Subcutaneous abdominal adipose tissue (tissue), 5 donors: ENCODE results near the gene CFAP91.
A peak's percentile ranks its signal among the peaks of the same experiment; 100 is the strongest.

Experiments
- H3K27ac ChIP-seq: one replicate; pipeline ENCODE4 v1.7.0; 2013; ENCODE audit warnings: low read depth, mild to moderate bottlenecking, inconsistent platforms, low read length, moderate library complexity
- H3K27me3 ChIP-seq, 5 donors: one replicate each; pipeline ENCODE4 v1.7.0; 2013; ENCODE audit warnings: low read length in 5 of 5, inconsistent platforms in 1 of 5; ENCODE audit not compliant: control insufficient read depth in 5 of 5, insufficient read depth in 4 of 5
- H3K36me3 ChIP-seq, 5 donors: one replicate each; pipeline ENCODE4 v1.7.0; 2013; ENCODE audit warnings: low read length in 5 of 5; ENCODE audit not compliant: control insufficient read depth in 5 of 5, insufficient read depth in 5 of 5
- H3K4me1 ChIP-seq, 5 donors: one replicate each; pipeline ENCODE4 v1.7.0; 2013; ENCODE audit warnings: low read length in 5 of 5, mild to moderate bottlenecking in 3 of 5, moderate library complexity in 1 of 5; ENCODE audit not compliant: control insufficient read depth in 5 of 5, insufficient read depth in 5 of 5
- H3K4me3 ChIP-seq, 5 donors: one replicate each; pipeline ENCODE4 v1.7.0; 2013; ENCODE audit warnings: low read length in 5 of 5, low read depth in 1 of 5
- H3K9ac ChIP-seq, 5 donors: one replicate each; pipeline ENCODE4 v1.7.0; 2013; ENCODE audit warnings: low read length in 5 of 5, mild to moderate bottlenecking in 4 of 5, moderate library complexity in 3 of 5
- H3K9me3 ChIP-seq, 5 donors: one replicate each; pipeline ENCODE4 v1.7.0; 2013; ENCODE audit warnings: low read length in 5 of 5; ENCODE audit not compliant: control insufficient read depth in 5 of 5
- donor health status: healthy.
- donor health status: healthy.
- donor health status: healthy.
- donor health status: healthy.
- donor health status: healthy.

CFAP91 gene

DNA sequence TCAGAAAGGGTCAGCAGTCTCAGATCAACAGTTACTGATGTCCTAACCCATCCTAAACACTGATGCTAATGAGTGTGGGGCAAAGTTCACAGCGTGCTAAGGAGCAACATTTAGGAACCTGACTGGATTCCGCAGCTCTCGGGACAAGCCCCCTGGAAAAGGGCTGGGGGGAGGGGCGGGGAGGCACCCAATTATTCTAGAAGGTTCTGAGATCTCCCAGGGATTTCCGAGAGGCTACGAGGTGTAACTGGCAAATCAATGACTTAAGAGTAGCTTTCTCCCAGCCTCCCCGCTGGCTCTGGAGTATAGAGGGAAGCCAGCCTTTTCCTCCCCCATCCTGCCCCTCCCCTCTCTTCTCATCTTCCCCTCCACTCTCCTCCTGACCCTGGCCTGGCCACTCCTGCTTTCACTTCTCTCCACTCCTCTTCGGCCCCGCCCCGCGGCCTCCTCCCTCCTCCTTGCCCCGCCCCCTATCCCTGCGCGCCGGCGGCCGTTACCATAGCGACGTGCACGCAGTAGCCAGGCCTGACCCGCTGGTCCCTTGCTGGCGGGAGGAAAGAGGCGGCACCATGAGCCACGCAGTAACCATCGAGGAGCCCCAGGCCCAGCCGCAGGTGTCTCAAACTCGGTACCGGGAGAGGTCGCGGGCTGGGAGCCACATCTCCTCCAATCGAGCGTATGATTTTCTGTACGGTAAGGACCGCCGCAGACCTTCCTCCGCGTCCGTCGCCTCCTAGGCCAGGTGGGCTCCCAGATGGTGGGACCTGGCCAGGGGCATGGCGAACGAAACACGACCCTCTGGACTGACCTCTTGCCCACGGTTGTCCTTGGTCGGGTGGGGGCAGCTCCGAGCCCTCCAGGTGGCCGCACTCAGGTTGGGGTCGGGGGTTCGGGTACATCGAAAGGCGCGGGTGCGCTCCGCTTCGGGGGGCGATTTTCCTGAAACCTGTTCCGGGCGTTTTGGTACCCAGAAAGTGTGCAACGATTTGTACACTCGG is at the start of gene CFAP91:
CFAP91 (plus strand) TSS at position 493 of the 998 bp plus-strand sequence; CDS start at position 570, 77 bp downstream.
- no peaks in the 10 kb centered on the region for H3K36me3 ChIP-seq
- H3K27me3 ChIP-seq, result no peaks in the 10 kb centered on the region
- peaks cover 0 to 20% (median 13%) of the 10 kb centered on the region in 5 donors for H3K4me1 ChIP-seq
- H3K9ac ChIP-seq, result peak within 1 kb of the TSS in 4 of 5 donors; percentile 0 to 71 (median 20)
- H3K4me3 ChIP-seq, result peak within 1 kb of the TSS; percentile 56 to 81 (median 73)
- peak within 1 kb of the TSS; percentile 55 for H3K27ac ChIP-seq
- no peaks in the 10 kb centered on the region for H3K9me3 ChIP-seq

DNA sequence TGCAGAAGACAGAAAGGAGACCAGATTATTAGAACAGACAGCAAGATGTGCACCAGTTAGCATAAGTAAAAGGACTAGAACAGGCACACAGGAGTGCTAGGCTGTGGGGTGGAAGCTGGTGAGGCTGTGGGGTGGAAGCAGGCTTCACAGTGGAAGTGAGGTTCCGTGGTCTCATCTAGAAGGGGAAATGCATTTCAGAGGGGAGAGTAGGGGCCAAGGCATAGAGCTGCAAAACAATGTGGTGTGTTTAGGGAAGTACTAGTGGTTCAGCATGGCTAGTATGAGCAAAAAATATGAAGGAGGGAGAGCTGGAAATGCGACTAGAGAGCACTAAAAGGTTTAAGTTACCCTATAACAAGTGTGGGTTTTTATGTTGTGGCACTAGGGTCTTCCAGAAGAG is 48.9 kb upstream of the CFAP91 start:
- no peaks in the 10 kb centered on the region for H3K9me3 ChIP-seq
- H3K27ac ChIP-seq, result no peak overlapping the region
- no peak overlapping the region for H3K4me3 ChIP-seq
- H3K36me3 ChIP-seq, result peaks cover 0 to 9% (median 0%) of the 10 kb centered on the region in 5 donors
- H3K4me1 ChIP-seq, result peaks cover 0 to 21% (median 6%) of the 10 kb centered on the region in 5 donors
- H3K9ac ChIP-seq, result no peak overlapping the region
- no peaks in the 10 kb centered on the region for H3K27me3 ChIP-seq

DNA sequence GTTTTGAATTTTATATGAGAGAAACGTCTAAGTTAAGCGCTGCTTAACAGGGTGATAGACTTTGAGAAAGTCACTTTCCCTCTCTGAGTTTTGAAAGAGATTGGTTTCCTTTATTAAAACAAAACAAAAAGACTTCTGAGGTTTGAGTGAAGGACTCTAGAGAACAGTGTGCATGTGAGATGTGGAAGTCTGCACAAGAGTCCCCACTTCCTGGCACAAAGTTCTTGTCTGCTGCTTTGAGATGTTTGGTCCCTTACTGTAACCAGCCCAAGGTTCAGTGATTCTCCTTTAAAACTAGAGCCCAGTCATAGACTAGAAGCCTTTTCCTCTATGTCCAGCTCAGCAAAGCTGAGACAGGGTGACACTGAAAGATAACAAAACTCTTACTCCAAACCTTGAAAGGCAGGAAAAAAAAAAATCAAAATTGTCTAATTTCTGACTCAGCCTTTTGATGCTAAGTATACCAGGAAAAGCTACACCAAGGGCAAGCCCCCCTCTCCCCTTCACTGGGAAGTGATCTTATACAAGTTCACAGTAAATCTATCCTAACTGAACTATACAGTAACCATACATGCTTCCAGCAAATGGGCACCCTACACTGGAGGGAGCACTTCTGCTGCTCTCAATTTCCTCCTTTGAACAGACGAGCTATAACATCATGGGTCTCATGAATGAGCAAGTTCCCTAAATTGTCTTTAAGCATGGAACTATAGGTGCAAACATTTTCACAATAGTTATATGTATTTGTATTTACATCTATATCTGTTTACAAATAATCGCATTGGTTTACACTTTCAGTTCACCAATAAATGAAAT is 44.7 kb upstream of the CFAP91 start:
- Histone ChIP-seq H3K27me3 (no peaks in the 10 kb centered on the region), H3K4me1 (peaks cover 0 to 19% (median 13%) of the 10 kb centered on the region in 5 donors), H3K9me3 (no peaks in the 10 kb centered on the region), H3K36me3 (peaks cover 0 to 6% (median 0%) of the 10 kb centered on the region in 5 donors), H3K9ac (no peak overlapping the region), H3K27ac (no peak overlapping the region), H3K4me3 (no peak overlapping the region)

GRCh38 chr3:119658994-119659393 is 43.8 kb upstream of the CFAP91 start:
- Histone ChIP-seq H3K9me3 (no peaks in the 10 kb centered on the region), H3K4me3 (no peak overlapping the region), H3K27me3 (no peaks in the 10 kb centered on the region), H3K4me1 (peaks cover 0 to 18% (median 14%) of the 10 kb centered on the region in 5 donors), H3K36me3 (peaks cover 0 to 6% (median 0%) of the 10 kb centered on the region in 5 donors), H3K9ac (no peak overlapping the region), H3K27ac (no peak overlapping the region)

DNA sequence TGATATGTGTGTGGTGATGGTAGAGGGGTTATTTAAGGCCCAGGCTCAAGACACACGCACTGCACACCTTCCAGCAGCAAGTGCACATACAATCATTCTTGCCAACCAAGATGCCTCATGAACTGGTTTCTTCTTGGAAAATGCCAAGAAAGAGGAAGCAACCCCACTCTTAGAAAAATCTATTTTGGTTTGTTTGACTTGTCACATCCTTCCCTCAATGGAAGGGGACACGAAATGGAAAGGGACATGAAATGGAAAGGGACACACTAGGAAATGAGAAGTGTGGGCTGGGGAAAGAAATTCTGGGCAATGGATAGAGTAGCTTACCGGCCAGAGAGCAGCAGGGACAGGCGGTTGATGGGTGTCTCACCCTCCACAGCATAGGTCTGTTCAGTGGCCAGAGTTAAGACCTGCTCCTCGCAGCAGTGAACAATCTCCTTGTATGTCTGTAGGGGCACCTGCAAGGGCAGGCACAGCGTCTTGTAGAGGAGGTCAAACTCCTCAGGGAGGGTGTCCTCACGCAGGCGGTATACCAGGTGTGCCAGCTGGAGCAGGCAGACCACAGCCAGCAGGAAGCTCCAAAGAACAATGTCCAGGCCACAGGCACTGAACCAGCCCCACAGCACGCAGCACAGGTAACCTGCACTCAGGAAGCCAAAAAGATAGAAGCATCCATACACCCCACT is 43.1 kb upstream of the CFAP91 start:
- Histone ChIP-seq H3K36me3 (peaks cover 0 to 6% (median 0%) of the 10 kb centered on the region in 5 donors), H3K4me1 (peaks cover 0 to 18% (median 14%) of the 10 kb centered on the region in 5 donors), H3K27me3 (no peaks in the 10 kb centered on the region), H3K27ac (no peak overlapping the region), H3K4me3 (no peak overlapping the region), H3K9ac (no peak overlapping the region), H3K9me3 (no peaks in the 10 kb centered on the region)

GRCh38 chr3:119660474-119661440 is 42.1 kb upstream of the CFAP91 start, which contains the start of gene POPDC2:
Gene POPDC2, minus strand, starts transcription at chr3:119660589. Its CDS starts 166 bp downstream, at chr3:119660423.
- Histone ChIP-seq H3K27ac (no peak within 1 kb of the TSS), H3K36me3 (peaks cover 0 to 6% (median 0%) of the 10 kb centered on the region in 5 donors), H3K4me1 (peaks cover 0 to 18% (median 14%) of the 10 kb centered on the region in 5 donors), H3K9ac (no peak within 1 kb of the TSS), H3K4me3 (no peak within 1 kb of the TSS), H3K27me3 (no peaks in the 10 kb centered on the region), H3K9me3 (no peaks in the 10 kb centered on the region)

- Histone ChIP-seq H3K9me3 (no peaks in the 10 kb centered on the region), H3K9ac (no peak overlapping the region), H3K27ac (no peak overlapping the region), H3K27me3 (no peaks in the 10 kb centered on the region), H3K4me3 (no peak overlapping the region), H3K36me3 (peaks cover 0 to 4% (median 2%) of the 10 kb centered on the region in 5 donors), H3K4me1 (peaks cover 0 to 18% (median 14%) of the 10 kb centered on the region in 5 donors)
These were observed 40.0 kb upstream of the CFAP91 start for GRCh38 chr3:119662604-119663373.

- Histone ChIP-seq H3K4me1 (peaks cover 0 to 16% (median 13%) of the 10 kb centered on the region in 5 donors), H3K9me3 (no peaks in the 10 kb centered on the region), H3K36me3 (peaks cover 2 to 11% (median 3%) of the 10 kb centered on the region in 5 donors), H3K9ac (no peak overlapping the region), H3K27me3 (no peaks in the 10 kb centered on the region), H3K4me3 (no peak overlapping the region), H3K27ac (no peak overlapping the region)
These were observed 38.9 kb upstream of the CFAP91 start for GRCh38 chr3:119663885-119664284.
